GM18868 (cell line): ENCODE measurements around the gene CHMP1A.
A peak's percentile ranks its signal among the peaks of the same experiment; 100 is the strongest.
"Not testable (repeated sequence)": the region's sequence is repeated elsewhere in the genome, so short reads cannot be mapped to it uniquely, and the experiment has no call there.

Experiments used
- ATAC-seq: cut with Tn5 transposase; IDR thresholded peaks from one replicate; pipeline ENCODE4 v1.9.1; 2021; ENCODE audit warnings: mild to moderate bottlenecking, moderate library complexity; ENCODE audit not compliant: unreplicated experiment

Gene CHMP1A

GRCh38 chr16:89693289-89693731 lies 35.8 kb upstream of the CHMP1A start:
- no peak for ATAC-seq

GRCh38 chr16:89691986-89692569 lies 34.6 kb upstream of the CHMP1A start:
- no peak for ATAC-seq

DNA sequence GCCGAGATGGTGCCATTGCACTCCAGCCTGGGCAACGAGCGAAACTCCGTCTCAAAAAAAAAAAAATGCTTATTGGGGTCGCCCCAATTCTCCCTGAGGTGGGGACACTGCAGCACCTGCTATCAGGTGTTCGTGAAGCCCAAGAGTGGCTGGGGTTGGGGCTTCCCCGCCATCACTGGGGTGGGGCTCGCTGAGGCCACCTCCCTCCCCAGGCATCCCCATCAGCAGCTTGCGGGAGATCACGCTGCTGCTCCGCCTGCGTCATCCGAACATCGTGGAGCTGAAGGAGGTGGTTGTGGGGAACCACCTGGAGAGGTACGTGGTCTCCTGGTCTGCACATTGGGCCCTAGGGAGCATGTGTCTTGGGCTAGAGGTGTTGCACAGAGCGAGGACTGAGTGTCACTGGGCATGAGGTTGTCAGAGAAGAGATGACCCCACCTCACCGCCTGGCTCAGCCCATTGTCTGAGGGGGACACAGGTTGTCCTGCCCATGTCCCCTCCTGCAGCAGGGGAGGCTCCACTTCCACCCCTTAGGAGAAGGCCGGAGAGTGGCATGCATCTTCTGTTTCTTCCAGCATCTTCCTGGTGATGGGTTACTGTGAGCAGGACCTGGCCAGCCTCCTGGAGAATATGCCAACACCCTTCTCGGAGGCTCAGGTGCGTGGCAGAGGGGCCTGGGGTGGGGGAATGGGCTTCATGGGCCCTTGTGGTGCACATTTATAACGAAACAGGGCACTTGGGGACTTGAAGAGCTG lies 33.9 kb upstream of the CHMP1A start:
- no peak for ATAC-seq

DNA sequence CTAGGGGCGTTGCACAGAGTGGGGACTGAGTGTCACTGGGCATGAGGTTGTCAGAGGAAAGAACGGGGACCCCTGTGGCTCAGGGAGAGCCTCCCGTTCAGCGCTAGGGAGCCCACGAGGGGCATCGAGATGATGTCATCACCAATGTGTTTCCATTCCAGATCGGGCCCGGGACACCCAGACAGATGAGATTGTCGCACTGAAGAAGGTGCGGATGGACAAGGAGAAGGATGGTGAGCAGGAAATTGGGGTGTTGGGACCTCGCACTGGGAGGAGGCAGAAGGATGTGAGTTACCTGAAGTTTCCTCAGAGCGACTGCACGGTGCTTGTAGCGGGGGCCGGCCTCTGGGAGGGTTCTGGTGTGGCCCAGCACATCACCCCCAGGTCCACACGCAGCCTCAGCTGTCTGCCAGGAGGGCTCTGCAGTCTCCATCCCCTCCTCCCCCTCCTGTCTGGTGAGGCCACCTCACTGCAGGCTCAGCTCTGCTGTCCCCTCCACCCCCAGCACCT lies 32.9 kb upstream of the CHMP1A start:
- ATAC-seq: no peak

- not testable (repeated sequence) for ATAC-seq
These were observed 32.1 kb upstream of the CHMP1A start for GRCh38 chr16:89689621-89690020.

- no peak for ATAC-seq
These were observed 31.6 kb upstream of the CHMP1A start for GRCh38 chr16:89689142-89689541.

GRCh38 chr16:89688395-89688794 lies 30.9 kb upstream of the CHMP1A start:
- ATAC-seq: no peak

DNA sequence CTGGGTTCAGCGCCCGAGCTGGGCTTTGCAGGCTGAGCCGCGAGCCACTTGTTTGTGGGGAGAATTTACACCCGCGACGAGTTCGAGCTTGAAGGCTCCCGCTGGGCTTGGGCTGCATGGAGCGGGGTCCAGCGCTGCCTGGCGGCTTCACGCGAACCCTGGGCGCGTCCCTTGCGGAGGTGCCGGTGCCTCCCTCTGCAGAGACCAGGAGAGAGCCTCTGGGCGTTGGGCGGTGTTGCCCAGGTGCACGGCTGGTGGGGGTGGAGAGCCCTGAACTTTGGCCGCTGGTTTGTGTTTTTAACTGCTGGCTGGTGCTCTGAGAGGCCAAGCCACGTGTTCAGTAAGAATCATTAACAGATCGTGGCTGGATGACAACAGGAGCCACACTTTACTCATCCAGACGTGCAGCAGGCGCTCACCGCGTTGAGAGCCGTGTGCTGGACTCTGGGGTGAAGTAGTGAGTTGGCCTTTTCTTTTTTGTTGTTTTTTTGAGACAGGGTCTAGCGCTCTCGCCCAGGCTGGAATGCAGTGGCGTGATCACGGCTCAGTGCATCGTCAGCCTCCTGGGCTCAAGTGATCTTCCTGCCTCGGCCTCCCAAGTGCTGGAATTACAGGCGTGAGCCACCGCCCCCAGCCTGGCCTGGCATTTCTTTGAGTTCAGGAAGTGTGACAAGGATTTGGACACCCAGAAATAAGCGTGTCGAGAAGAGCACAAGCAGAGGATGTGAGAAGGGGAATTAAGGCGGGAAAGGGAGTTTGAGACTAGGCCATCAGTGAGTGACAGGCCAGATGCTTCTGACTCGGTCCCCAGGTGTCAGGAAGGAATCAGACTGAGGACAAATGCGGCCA lies 29.8 kb upstream of the CHMP1A start:
- ATAC-seq: peak; percentile 10

GRCh38 chr16:89686520-89687091 lies 29.1 kb upstream of the CHMP1A start, which contains the start of gene CDK10:
TSS of gene CDK10 (plus strand) at chr16:89686689. CDS start at chr16:89686711, 22 bp downstream.
- peak; percentile 80 for ATAC-seq

- no peak for ATAC-seq
These were observed 28.4 kb upstream of the CHMP1A start for GRCh38 chr16:89685916-89686315.

- no peak for ATAC-seq
These were observed 20.8 kb upstream of the CHMP1A start for GRCh38 chr16:89678258-89678657.

DNA sequence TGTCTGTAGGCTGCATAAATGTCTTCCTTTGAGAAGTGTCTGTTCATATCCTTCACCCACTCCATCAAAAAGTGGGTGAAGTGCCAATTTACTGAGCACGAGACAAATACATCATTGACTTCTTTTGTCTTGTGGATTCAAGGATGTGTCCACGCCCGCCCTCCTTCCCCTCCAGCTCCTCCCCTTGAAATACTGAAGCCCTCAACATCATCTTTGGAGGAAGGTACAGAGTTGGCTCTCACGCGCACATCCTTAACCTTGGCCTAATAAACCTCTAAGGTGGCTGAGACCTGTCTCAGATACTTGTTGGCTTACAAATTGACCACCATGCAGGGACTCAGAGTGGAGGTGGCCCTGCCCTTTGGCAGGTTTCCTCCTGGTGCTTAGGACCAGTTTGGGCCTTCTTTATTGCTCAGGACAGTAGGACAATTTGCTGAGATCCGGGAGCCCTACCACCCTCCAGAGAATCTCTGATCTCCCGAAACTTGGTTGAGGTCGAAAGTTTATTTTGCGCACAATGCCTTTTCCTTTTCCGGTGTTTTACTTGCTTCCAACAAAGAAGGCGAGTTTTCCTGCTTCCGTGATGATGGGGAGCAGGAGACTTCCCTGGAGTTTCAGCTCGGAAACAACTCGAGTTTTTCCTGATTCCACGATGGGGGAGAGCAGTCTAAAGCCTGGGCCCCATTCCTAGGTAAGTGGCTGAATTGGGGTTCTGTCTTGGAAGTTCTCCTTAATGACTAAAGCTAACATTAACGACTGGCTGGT lies 14.9 kb upstream of the CHMP1A start:
- no peak for ATAC-seq

DNA sequence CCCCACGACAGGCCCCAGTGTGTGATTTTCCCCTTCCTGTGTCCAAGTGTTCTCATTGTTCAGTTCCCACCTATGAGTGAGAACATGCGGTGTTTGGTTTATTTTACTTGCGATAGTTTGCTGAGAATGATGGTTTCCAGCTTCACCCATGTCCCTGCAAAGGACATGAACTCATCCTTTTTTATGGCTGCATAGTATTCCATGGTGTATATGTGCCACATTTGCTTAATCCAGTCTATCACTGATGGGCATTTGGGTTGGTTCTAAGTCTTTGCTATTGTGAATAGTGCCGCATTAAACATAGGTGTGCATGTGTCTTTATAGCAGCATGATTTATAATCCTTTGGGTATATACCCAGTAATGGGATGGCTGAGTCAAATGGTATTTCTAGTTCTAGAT lies 14.1 kb upstream of the CHMP1A start:
- not testable (repeated sequence) for ATAC-seq

- no peak for ATAC-seq
These were observed 13.3 kb upstream of the CHMP1A start for GRCh38 chr16:89670496-89671431.

DNA sequence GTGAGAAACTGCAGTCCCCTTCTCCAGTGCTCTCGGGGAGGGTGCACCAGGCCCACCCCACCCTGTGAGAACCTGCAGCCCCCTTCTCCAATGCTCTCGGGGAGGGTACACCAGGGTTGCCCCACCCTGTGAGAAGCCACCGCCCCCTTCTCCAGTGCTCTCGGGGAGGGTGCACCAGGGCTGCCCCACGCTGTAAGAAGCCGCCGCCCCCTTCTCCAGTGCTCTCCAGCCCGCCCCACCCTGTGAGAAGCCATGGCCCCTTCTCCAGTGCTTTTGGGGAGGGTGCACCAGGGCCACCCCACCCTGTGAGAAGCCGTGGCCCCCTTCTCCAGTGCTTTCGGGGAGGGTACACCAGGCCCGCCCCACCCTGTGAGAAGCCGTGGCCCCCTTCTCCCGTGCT lies 12.2 kb upstream of the CHMP1A start:
- no peak for ATAC-seq

DNA sequence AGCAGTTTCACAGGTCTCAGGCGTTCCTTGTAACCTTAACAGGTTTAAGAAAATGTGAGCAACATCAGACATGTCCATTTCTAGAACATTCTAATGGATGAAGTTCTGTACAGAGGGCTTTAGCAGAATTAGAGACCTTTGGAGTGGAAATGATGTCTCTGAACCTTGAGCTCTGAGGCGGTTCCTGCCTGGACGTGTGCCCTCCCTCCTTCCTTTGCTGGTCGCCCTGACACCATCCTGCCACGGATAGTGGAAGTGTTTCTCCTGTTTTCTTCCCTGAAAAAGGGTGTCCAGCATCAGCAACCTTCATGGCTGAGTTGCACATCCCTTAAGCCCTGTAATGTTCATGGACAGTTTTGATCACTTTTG lies 11.3 kb upstream of the CHMP1A start:
- ATAC-seq: no peak

DNA sequence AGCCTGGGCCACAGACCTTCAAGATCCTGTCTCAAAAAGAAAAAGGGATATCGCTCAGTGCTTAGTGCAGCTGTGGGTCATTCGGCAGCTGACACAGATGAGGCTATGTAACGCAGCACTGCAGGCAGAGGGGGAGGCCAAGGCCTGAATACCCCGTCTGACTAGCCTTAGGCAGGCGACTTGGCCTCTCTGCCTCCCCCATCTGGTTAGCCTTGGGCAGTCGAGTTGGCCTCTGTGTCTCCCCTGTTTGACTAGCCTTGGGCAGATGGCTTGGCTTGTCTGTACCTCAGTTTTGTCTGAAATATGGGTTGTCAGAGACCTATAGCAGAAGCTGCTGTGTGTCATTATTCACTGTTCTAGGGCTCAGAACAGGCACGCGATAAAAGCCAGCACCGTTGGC lies 10.1 kb upstream of the CHMP1A start:
- no peak for ATAC-seq

DNA sequence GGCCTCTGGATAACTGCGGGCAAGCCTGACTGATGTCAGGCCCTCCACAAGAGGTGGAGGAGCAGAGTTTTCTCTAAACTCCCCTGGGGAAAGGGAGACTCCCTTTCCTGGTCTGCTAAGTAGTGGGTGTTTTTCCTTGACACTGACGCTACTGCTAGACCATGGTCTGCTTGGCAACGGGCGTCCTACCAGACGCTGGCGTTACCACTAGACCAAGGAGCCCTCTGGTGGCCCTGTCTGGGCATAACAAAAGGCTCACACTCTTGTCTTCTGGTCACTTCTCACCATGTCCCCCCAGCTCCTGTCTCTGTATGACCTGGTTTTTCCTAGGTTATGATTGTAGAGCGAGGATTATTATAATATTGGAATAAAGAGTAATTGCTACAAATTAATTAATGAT lies 9.5 kb upstream of the CHMP1A start:
- not testable (repeated sequence) for ATAC-seq

GRCh38 chr16:89664238-89664637 lies 6.7 kb upstream of the CHMP1A start:
- not testable (repeated sequence) for ATAC-seq
